Measurements from ENCODE around the gene CDC42EP4.

DNA sequence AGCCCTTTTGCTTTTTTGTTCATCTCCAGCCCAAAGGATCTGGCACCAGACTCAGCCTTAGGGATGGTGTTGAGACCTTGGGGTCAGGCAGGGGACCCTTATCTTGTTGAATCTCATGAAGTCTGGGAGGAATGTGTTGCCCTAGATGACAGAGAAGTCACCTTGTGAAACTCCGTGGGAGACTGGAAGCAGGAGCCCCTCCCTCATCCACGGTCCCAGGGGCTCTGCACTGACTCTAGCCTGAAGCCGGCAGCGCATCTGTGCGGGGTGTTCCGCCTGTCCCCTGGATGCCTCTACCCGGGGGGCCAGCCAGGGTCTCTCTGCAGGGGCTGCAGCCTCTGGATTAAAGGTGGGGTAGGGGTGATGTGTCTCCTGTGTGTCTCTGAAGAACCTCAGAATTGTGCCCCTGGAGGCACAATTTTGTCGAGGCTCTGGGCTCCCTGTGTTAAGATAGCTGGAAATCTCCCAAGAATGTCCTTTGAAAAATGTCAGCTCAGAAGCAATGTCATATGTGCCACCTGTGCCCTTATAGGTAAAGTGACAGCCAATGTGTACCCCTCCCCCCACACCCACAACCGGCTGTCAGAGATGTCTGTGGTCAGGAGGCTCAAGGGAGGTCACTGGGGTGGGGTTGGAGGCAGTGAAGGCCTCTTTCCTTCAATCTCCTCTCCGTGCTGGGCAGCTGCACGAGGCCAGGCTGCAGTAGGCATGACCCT is 32.1 kb upstream of the CDC42EP4 start:
- TF ChIP-seq, protein P1, sequence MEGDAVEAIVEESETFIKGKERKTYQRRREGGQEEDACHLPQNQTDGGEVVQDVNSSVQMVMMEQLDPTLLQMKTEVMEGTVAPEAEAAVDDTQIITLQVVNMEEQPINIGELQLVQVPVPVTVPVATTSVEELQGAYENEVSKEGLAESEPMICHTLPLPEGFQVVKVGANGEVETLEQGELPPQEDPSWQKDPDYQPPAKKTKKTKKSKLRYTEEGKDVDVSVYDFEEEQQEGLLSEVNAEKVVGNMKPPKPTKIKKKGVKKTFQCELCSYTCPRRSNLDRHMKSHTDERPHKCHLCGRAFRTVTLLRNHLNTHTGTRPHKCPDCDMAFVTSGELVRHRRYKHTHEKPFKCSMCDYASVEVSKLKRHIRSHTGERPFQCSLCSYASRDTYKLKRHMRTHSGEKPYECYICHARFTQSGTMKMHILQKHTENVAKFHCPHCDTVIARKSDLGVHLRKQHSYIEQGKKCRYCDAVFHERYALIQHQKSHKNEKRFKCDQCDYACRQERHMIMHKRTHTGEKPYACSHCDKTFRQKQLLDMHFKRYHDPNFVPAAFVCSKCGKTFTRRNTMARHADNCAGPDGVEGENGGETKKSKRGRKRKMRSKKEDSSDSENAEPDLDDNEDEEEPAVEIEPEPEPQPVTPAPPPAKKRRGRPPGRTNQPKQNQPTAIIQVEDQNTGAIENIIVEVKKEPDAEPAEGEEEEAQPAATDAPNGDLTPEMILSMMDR (conservative IDR thresholded peaks at IDR 0.05 in 1 of 2, IDR thresholded peaks at IDR 0.05 in 1 of 2; ENCODE audit: low read depth in 1 of 2, low read length in 2 of 2): no peak
- TF ChIP-seq EZH2 (IDR thresholded peaks at IDR 0.05; ENCODE audit: low read length, missing control alignments): no peak

All from fibroblast of lung (primary cell).